ENCODE data around the gene SF3A2. TPM values are rescaled to one million over a fixed set of nuclear protein-coding genes. Genes with fewer than 3 reads are reported as not detected.

The SF3A2 gene
- total and polyA plus RNA-seq, 2 experiments from 2014 or later, result 67.7 to 128 TPM

DNA sequence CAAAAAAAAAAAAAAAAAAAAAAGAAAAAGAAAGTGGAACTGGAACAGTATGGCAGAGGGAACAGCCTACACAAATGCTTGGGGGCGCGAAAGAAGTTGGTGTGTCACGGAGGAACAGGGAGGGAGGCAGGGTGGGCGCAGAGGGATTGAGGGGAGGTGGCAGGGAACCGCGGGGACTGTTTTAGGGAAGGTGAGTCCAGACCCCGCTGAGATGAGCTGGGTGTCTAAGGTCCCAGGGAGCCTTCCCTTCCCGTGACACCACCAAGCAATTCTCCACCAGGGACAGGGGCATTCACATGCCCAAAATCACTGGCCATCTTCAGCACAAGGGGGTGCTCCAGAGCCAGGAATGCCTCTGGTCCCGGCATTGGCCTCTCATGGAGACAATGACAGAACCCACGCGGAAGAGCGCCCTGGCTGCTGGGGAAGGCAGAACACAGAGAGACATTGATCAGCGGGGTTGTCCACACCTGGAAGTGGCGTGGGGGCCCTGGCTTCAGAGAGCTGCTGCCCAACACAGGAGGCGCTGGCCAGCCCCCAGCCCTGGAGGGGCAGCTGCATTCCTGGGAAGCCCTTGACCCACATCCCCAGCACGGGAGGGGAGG, 38.4 kb downstream of the SF3A2 start:
- Histone ChIP-seq H3K27me3 (ENCODE audit: insufficient read depth) (no peaks in the 10 kb centered on the region), H3F3A (replicated peaks; ENCODE audit: low read depth) (peaks cover 37% of the 10 kb centered on the region), H3K4me3 (no peak overlapping the region), H3K9me2 (ENCODE audit: insufficient read depth) (no peaks in the 10 kb centered on the region), H3K4me2 (no peak overlapping the region), H3K36me3 (ENCODE audit: insufficient read depth) (peaks cover 4% of the 10 kb centered on the region; the same call in 1 of the 2 replicates), H3K4me1 (ENCODE audit: insufficient read depth) (peaks cover 18% of the 10 kb centered on the region), H4K20me1 (replicated peaks; ENCODE audit: insufficient read depth) (peaks cover 27% of the 10 kb centered on the region), H3K79me2 (replicated peaks; ENCODE audit: insufficient read depth) (peaks cover 40% of the 10 kb centered on the region), H2AFZ (no peak overlapping the region), H3K27ac (ENCODE audit: low read depth) (0 out of 2 replicates have a peak overlapping the region, but pooled peaks have one; percentile 39)
- peak; percentile 37 for ATAC-seq
- Mint-ChIP-seq H3K9me3 (peaks cover 7% of the 10 kb centered on the region; the same call in 2 of the 3 replicates), H3K27me3 (ENCODE audit: insufficient read depth, low read depth, poor library complexity) (peaks cover 23% of the 10 kb centered on the region), H3K27ac (peak overlapping the region; percentile 59; the same call in 1 of the 2 replicates), H3K4me1 (peaks cover 23% of the 10 kb centered on the region), H3K36me3 (ENCODE audit: low read depth) (peaks cover 37% of the 10 kb centered on the region), H3K4me3 (peak overlapping the region; percentile 38; the same call in 2 of the 3 replicates)
- DNase-seq (ENCODE audit: low spot score), result peak; percentile 87
- TF ChIP-seq, protein P1, sequence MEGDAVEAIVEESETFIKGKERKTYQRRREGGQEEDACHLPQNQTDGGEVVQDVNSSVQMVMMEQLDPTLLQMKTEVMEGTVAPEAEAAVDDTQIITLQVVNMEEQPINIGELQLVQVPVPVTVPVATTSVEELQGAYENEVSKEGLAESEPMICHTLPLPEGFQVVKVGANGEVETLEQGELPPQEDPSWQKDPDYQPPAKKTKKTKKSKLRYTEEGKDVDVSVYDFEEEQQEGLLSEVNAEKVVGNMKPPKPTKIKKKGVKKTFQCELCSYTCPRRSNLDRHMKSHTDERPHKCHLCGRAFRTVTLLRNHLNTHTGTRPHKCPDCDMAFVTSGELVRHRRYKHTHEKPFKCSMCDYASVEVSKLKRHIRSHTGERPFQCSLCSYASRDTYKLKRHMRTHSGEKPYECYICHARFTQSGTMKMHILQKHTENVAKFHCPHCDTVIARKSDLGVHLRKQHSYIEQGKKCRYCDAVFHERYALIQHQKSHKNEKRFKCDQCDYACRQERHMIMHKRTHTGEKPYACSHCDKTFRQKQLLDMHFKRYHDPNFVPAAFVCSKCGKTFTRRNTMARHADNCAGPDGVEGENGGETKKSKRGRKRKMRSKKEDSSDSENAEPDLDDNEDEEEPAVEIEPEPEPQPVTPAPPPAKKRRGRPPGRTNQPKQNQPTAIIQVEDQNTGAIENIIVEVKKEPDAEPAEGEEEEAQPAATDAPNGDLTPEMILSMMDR (conservative IDR thresholded peaks at IDR 0.05; ENCODE audit: low read depth in 2 of 2), result peak; percentile 62 to 91
- TF ChIP-seq REST (IDR thresholded peaks at IDR 0.05; ENCODE audit: unreplicated experiment) (peak; percentile 42), ZNF331 (CRISPR knock-in tag; IDR thresholded peaks at IDR 0.05; ENCODE audit: low read depth) (no peak)

GRCh38 chr19:2275588-2276428, 39.2 kb downstream of the SF3A2 start:
- H3K4me2 ChIP-seq, result no peak overlapping the region
- H3K27me3 ChIP-seq (ENCODE audit: insufficient read depth), result no peaks in the 10 kb centered on the region
- peaks cover 40% of the 10 kb centered on the region for H3F3A ChIP-seq (replicated peaks; ENCODE audit: low read depth)
- no peak overlapping the region for H2AFZ ChIP-seq
- Mint-ChIP-seq H3K36me3 (ENCODE audit: low read depth) (peaks cover 36% of the 10 kb centered on the region), H3K4me1 (peaks cover 23% of the 10 kb centered on the region), H3K27me3 (ENCODE audit: insufficient read depth, low read depth, poor library complexity) (peaks cover 24% of the 10 kb centered on the region), H3K4me3 (no peak overlapping the region), H3K9me3 (peaks cover 7% of the 10 kb centered on the region; the same call in 2 of the 3 replicates), H3K27ac (no peak overlapping the region)
- DNase-seq (ENCODE audit: low spot score) (peak; percentile 44), ATAC-seq (peak; percentile 29)
- H3K79me2 ChIP-seq (replicated peaks; ENCODE audit: insufficient read depth), result peaks cover 32% of the 10 kb centered on the region
- H3K27ac ChIP-seq (ENCODE audit: low read depth), result 0 out of 2 replicates have a peak overlapping the region, but pooled peaks have one; percentile 39
- peaks cover 27% of the 10 kb centered on the region for H4K20me1 ChIP-seq (replicated peaks; ENCODE audit: insufficient read depth)
- H3K4me3 ChIP-seq, result no peak overlapping the region
- H3K4me1 ChIP-seq (ENCODE audit: insufficient read depth), result peaks cover 18% of the 10 kb centered on the region
- peaks cover 4% of the 10 kb centered on the region; the same call in 1 of the 2 replicates for H3K36me3 ChIP-seq (ENCODE audit: insufficient read depth)
- H3K9me2 ChIP-seq (ENCODE audit: insufficient read depth), result no peaks in the 10 kb centered on the region
- TF ChIP-seq ETS1 (IDR thresholded peaks at IDR 0.05), result no peak
- no peak for TF ChIP-seq EZH2phosphoT487 (IDR thresholded peaks at IDR 0.05; ENCODE audit: unreplicated experiment)
- TF ChIP-seq ZNF114 (CRISPR knock-in tag; IDR thresholded peaks at IDR 0.05), result no peak
- TF ChIP-seq POLR2AphosphoS5 (IDR thresholded peaks at IDR 0.05; ENCODE audit: low read depth), result no peak
- TF ChIP-seq, protein P1 (conservative IDR thresholded peaks at IDR 0.05; ENCODE audit: low read depth in 2 of 2), result no peak
- TF ChIP-seq STAT1 (IDR thresholded peaks at IDR 0.05; ENCODE audit: unreplicated experiment), result no peak
- TF ChIP-seq NANOG (IDR thresholded peaks at IDR 0.05; ENCODE audit: borderline replicate concordance), result no peak

Measured in GM23338 (cell line).